HAP-1 (cell line): ENCODE measurements around the gene P4HA2.

Experiments used
- DNase-seq, 2 experiments: peaks; one replicate each; pipeline ENCODE4 v3.0.0-alpha.2; 2016 to 2020; ENCODE audit warnings: low spot score in 2 of 2
- H3K27me3 ChIP-seq: fragments of 250-450 bp; sonication (Bioruptor Pico); 2 replicates; pipeline ENCODE4 v1.5.1; 2020; ENCODE audit warnings: low read depth, mild to moderate bottlenecking, moderate library complexity
- H3K36me3 ChIP-seq: fragments of 250-450 bp; sonication (Bioruptor Pico); replicated peaks from 2 replicates; pipeline ENCODE4 v1.5.1; 2020; ENCODE audit warnings: mild to moderate bottlenecking
- H3K4me1 ChIP-seq: fragments of 250-450 bp; sonication (Bioruptor Pico); 2 replicates; pipeline ENCODE4 v1.5.1; 2020; ENCODE audit warnings: mild to moderate bottlenecking
- H3K4me3 ChIP-seq: fragments of 250-450 bp; sonication (Bioruptor Pico); 2 replicates; pipeline ENCODE4 v1.5.1; 2020; ENCODE audit warnings: mild to moderate bottlenecking, moderate library complexity
- H3K9me3 ChIP-seq: fragments of 250-450 bp; sonication (Bioruptor Pico); 2 replicates; pipeline ENCODE4 v1.5.1; 2020; ENCODE audit warnings: mild to moderate bottlenecking, moderate library complexity
- in situ Hi-C: fragments of 300-500 bp; cut with MboI; formaldehyde crosslinking; loops from 3 replicates; pipeline ENCODE4 v1.14.3; 2020; ENCODE audit warnings: low sequenced_read_pairs, inconsistent platforms, mixed read lengths

P4HA2 gene

GRCh38 chr5:132230871-132231270 lies 3.2 kb upstream of the P4HA2 start:
- in situ Hi-C loops, result no loop called here
- Histone ChIP-seq H3K9me3 (no peaks in the 10 kb centered on the region), H3K4me3 (no peak overlapping the region), H3K4me1 (peaks cover 7% of the 10 kb centered on the region), H3K36me3 (no peaks in the 10 kb centered on the region), H3K27me3 (no peaks in the 10 kb centered on the region)
- no peak for DNase-seq

- no peak for DNase-seq
- no peaks in the 10 kb centered on the region for H3K27me3 ChIP-seq
- in situ Hi-C loops, result no loop called here
- no peak overlapping the region for H3K4me3 ChIP-seq
- peaks cover 15% of the 10 kb centered on the region for H3K4me1 ChIP-seq
- no peaks in the 10 kb centered on the region for H3K36me3 ChIP-seq
- no peaks in the 10 kb centered on the region for H3K9me3 ChIP-seq
Observed at GRCh38 chr5:132229236-132229635, 1.6 kb upstream of the P4HA2 start.

GRCh38 chr5:132228241-132229035 lies 785 bp upstream of the P4HA2 start:
- no peak for DNase-seq
- no peaks in the 10 kb centered on the region for H3K9me3 ChIP-seq
- peak overlapping the region; percentile 48 for H3K4me3 ChIP-seq
- in situ Hi-C loops, result no loop called here
- H3K36me3 ChIP-seq, result no peaks in the 10 kb centered on the region
- no peaks in the 10 kb centered on the region for H3K27me3 ChIP-seq
- peaks cover 15% of the 10 kb centered on the region for H3K4me1 ChIP-seq

- no peaks in the 10 kb centered on the region for H3K27me3 ChIP-seq
- H3K4me3 ChIP-seq, result peak overlapping the region; percentile 48
- in situ Hi-C loops, result no loop called here
- H3K9me3 ChIP-seq, result no peaks in the 10 kb centered on the region
- H3K36me3 ChIP-seq, result no peaks in the 10 kb centered on the region
- H3K4me1 ChIP-seq, result peaks cover 15% of the 10 kb centered on the region
- no peak for DNase-seq
Observed at GRCh38 chr5:132227235-132227484, 493 bp downstream of the P4HA2 start.

GRCh38 chr5:132226516-132227234 lies 978 bp downstream of the P4HA2 start:
- H3K9me3 ChIP-seq, result no peaks in the 10 kb centered on the region
- DNase-seq, result no peak
- in situ Hi-C loops, result no loop called here
- H3K27me3 ChIP-seq, result no peaks in the 10 kb centered on the region
- no peaks in the 10 kb centered on the region for H3K36me3 ChIP-seq
- peaks cover 15% of the 10 kb centered on the region for H3K4me1 ChIP-seq
- H3K4me3 ChIP-seq, result peak overlapping the region; percentile 48

- H3K36me3 ChIP-seq, result no peaks in the 10 kb centered on the region
- in situ Hi-C loops, result no loop called here
- peak; percentile 14 to 62 for DNase-seq
- H3K27me3 ChIP-seq, result no peaks in the 10 kb centered on the region
- H3K4me3 ChIP-seq, result no peak overlapping the region
- peaks cover 15% of the 10 kb centered on the region for H3K4me1 ChIP-seq
- H3K9me3 ChIP-seq, result no peaks in the 10 kb centered on the region
Observed at GRCh38 chr5:132225165-132226032, 2.3 kb downstream of the P4HA2 start.

- peaks cover 15% of the 10 kb centered on the region for H3K4me1 ChIP-seq
- H3K27me3 ChIP-seq, result no peaks in the 10 kb centered on the region
- in situ Hi-C loops, result no loop called here
Observed at GRCh38 chr5:132224716-132225115, 2.9 kb downstream of the P4HA2 start.

GRCh38 chr5:132223861-132224260 lies 3.8 kb downstream of the P4HA2 start:
- no peaks in the 10 kb centered on the region for H3K36me3 ChIP-seq
- peaks cover 15% of the 10 kb centered on the region for H3K4me1 ChIP-seq
- H3K9me3 ChIP-seq, result no peaks in the 10 kb centered on the region
- DNase-seq, result no peak
- H3K4me3 ChIP-seq, result no peak overlapping the region
- in situ Hi-C loops, result no loop called here
- H3K27me3 ChIP-seq, result no peaks in the 10 kb centered on the region

More at GRCh38 chr5:132224716-132225115, 2.9 kb downstream of the P4HA2 start:
- Histone ChIP-seq H3K36me3 (no peaks in the 10 kb centered on the region), H3K4me3 (no peak overlapping the region), H3K9me3 (no peaks in the 10 kb centered on the region)
- DNase-seq, result no peak

GRCh38 chr5:132222649-132223038 lies 5.0 kb downstream of the P4HA2 start:
- Histone ChIP-seq H3K9me3 (no peaks in the 10 kb centered on the region), H3K27me3 (no peaks in the 10 kb centered on the region), H3K4me3 (no peak overlapping the region), H3K36me3 (no peaks in the 10 kb centered on the region), H3K4me1 (peaks cover 12% of the 10 kb centered on the region; the same call in 1 of the 2 replicates)
- no peak for DNase-seq
- in situ Hi-C loops, result no loop called here

- H3K36me3 ChIP-seq, result 0 out of 2 replicates have a peak, but pooled peaks cover 3% of the 10 kb centered on the region
Observed at GRCh38 chr5:132221781-132222648, 5.6 kb downstream of the P4HA2 start.

GRCh38 chr5:132220491-132220890 lies 7.2 kb downstream of the P4HA2 start:
- Histone ChIP-seq H3K4me3 (no peak overlapping the region), H3K36me3 (0 out of 2 replicates have a peak, but pooled peaks cover 4% of the 10 kb centered on the region), H3K4me1 (peaks cover 5% of the 10 kb centered on the region; the same call in 1 of the 2 replicates), H3K9me3 (no peaks in the 10 kb centered on the region), H3K27me3 (no peaks in the 10 kb centered on the region)
- in situ Hi-C loops, result no loop called here
- no peak for DNase-seq

More at GRCh38 chr5:132221781-132222648, 5.6 kb downstream of the P4HA2 start:
- Histone ChIP-seq H3K9me3 (no peaks in the 10 kb centered on the region), H3K4me3 (no peak overlapping the region), H3K27me3 (no peaks in the 10 kb centered on the region), H3K4me1 (peaks cover 12% of the 10 kb centered on the region; the same call in 1 of the 2 replicates)
- no peak for DNase-seq
- in situ Hi-C loops, result no loop called here

GRCh38 chr5:132219981-132220380 lies 7.7 kb downstream of the P4HA2 start:
- in situ Hi-C loops, result no loop called here
- Histone ChIP-seq H3K27me3 (no peaks in the 10 kb centered on the region), H3K4me1 (peaks cover under 1% of the 10 kb centered on the region; the same call in 1 of the 2 replicates), H3K9me3 (no peaks in the 10 kb centered on the region), H3K4me3 (no peak overlapping the region), H3K36me3 (0 out of 2 replicates have a peak, but pooled peaks cover 4% of the 10 kb centered on the region)
- no peak for DNase-seq
